B cell (primary cell): ENCODE measurements around the gene ILDR1. TPM values are rescaled to one million over a fixed set of nuclear protein-coding genes. Genes with fewer than 3 reads are reported as not detected.
A peak's percentile ranks its signal among the peaks of the same experiment; 100 is the strongest.

Experiments used
- ATAC-seq: fragments of 200-7000 bp; cut with Tn5 transposase; one replicate; pipeline ENCODE4 v1.10.0; 2021; ENCODE audit warnings: low read depth, mild to moderate bottlenecking, moderate number of reproducible peaks, moderate library complexity
- CTCF ChIA-PET: fragments of 350-600 bp; sonication (Branson Sonifier 250); formaldehyde crosslinking; loops from one replicate; lab custom pipeline; 2021; ENCODE audit warnings: antibody characterized with exemption, inconsistent platforms; lab: Charles Lee
- POLR2A ChIA-PET: fragments of 350-600 bp; sonication (Branson Sonifier 250); formaldehyde crosslinking; loops from one replicate; lab custom pipeline; 2021; ENCODE audit warnings: antibody characterized with exemption; lab: Charles Lee
- DNase-seq: peaks from one replicate; pipeline ENCODE4 v3.0.0; 2013
- H2AFZ ChIP-seq: 2 replicates; pipeline ENCODE4 v1.6.1; 2012; ENCODE audit warnings: mild to moderate bottlenecking, low read depth, low read length; ENCODE audit not compliant: insufficient read depth, poor library complexity, severe bottlenecking
- H3K27ac ChIP-seq, 2 donors: 1 replicate in 1 of 2; 2 replicates in 1 of 2; pipeline ENCODE4 v1.5.1; 2012 to 2013; ENCODE audit warnings: low read length in 2 of 2, mild to moderate bottlenecking in 2 of 2, moderate library complexity in 1 of 2
- H3K27me3 ChIP-seq, 4 experiments: fragments of 200-600 bp in 1 of 4; sonication (generic) in 1 of 4; replicated peaks in 1 of 4; 1 replicate in 2 of 4; 2 replicates in 2 of 4; pipeline versions ENCODE4 v1.6.1 to v1.7.0; 2013 to 2016; ENCODE audit warnings: low read length in 3 of 4, mild to moderate bottlenecking in 2 of 4, mixed read lengths in 1 of 4, moderate library complexity in 1 of 4; ENCODE audit not compliant: insufficient read depth in 4 of 4, control insufficient read depth in 3 of 4; ENCODE audit errors: control extremely low read depth in 1 of 4
- H3K36me3 ChIP-seq, 2 experiments: replicated peaks in 1 of 2; 1 replicate in 1 of 2; 2 replicates in 1 of 2; pipeline versions ENCODE4 v1.6.1 to v1.7.1; 2013; ENCODE audit warnings: low read length in 1 of 2; ENCODE audit not compliant: insufficient read depth in 2 of 2, control insufficient read depth in 1 of 2; ENCODE audit errors: control extremely low read depth in 1 of 2, extremely low read depth in 1 of 2
- H3K4me1 ChIP-seq, 2 donors: fragments of 200-600 bp in 1 of 2; sonication (generic) in 1 of 2; 1 replicate in 1 of 2; 2 replicates in 1 of 2; pipeline versions ENCODE4 v1.5.1 to v1.6.1; 2013 to 2017; ENCODE audit warnings: low read length in 2 of 2; ENCODE audit not compliant: control insufficient read depth in 2 of 2, insufficient read depth in 2 of 2
- H3K4me2 ChIP-seq: replicated peaks from 2 replicates; pipeline ENCODE3; 2012; ENCODE audit warnings: mild to moderate bottlenecking, low read depth, low read length; ENCODE audit not compliant: poor library complexity, severe bottlenecking
- H3K4me3 ChIP-seq, 5 experiments: fragments of 200-600 bp in 1 of 5; sonication (generic) in 1 of 5; 1 replicate in 3 of 5; 2 replicates in 2 of 5; pipeline versions ENCODE4 v1.5.1 to v1.7.0; 2011 to 2016; ENCODE audit warnings: low read length in 4 of 5, mild to moderate bottlenecking in 4 of 5, low read depth in 2 of 5, control low read depth in 1 of 5, moderate library complexity in 1 of 5; ENCODE audit not compliant: insufficient read depth in 1 of 5; ENCODE audit errors: control extremely low read depth in 1 of 5, extremely low read depth in 1 of 5
- H3K79me2 ChIP-seq: fragments of 200-600 bp; sonication (generic); one replicate; pipeline ENCODE4 v1.6.0; 2016; ENCODE audit warnings: low read length; ENCODE audit not compliant: control insufficient read depth, insufficient read depth
- H3K9ac ChIP-seq: fragments of 200-600 bp; sonication (generic); 2 replicates; pipeline ENCODE4 v1.6.1; 2017; ENCODE audit warnings: mild to moderate bottlenecking, low read length, moderate library complexity
- H3K9me3 ChIP-seq, 3 donors: one replicate each; pipeline versions ENCODE4 v1.6.1 to v1.7.1; 2013; ENCODE audit warnings: low read length in 2 of 3; ENCODE audit not compliant: control insufficient read depth in 2 of 3, insufficient read depth in 1 of 3; ENCODE audit errors: control extremely low read depth in 1 of 3
- H4K20me1 ChIP-seq: 2 replicates; pipeline ENCODE4 v1.6.0; 2012; ENCODE audit warnings: mild to moderate bottlenecking, low read length; ENCODE audit not compliant: insufficient read depth, control insufficient read depth, poor library complexity, severe bottlenecking
- H3K27ac Mint-ChIP-seq: one replicate; pipeline ENCODE4 v1.8.0; 2021; ENCODE audit warnings: mixed read lengths
- H3K27me3 Mint-ChIP-seq: one replicate; pipeline ENCODE4 v1.8.0; 2021; ENCODE audit warnings: mixed read lengths
- H3K4me1 Mint-ChIP-seq: one replicate; pipeline ENCODE4 v1.8.0; 2021; ENCODE audit warnings: mixed read lengths
- H3K4me3 Mint-ChIP-seq: one replicate; pipeline ENCODE4 v1.8.0; 2021; ENCODE audit warnings: mixed read lengths
- H3K9me3 Mint-ChIP-seq: one replicate; pipeline ENCODE4 v1.8.0; 2022; ENCODE audit warnings: mixed read lengths; ENCODE audit not compliant: insufficient read depth
- EZH2 ChIP-seq: IDR thresholded peaks from 2 replicates; pipeline ENCODE4 v1.6.1; 2012; ENCODE audit warnings: borderline replicate concordance, low read depth, mild to moderate bottlenecking, moderate library complexity, low read length; ENCODE audit not compliant: insufficient read depth, poor library complexity, severe bottlenecking
- WGBS: methylation state at CpG from one replicate; pipeline ENCODE4 v1.1.5; 2013; ENCODE audit warnings: missing lambda C conversion rate; ENCODE audit not compliant: insufficient coverage; 5-methylcytosine and 5-hydroxymethylcytosine counted together
- intact Hi-C: fragments of 100-400 bp; cut with micrococcal nuclease; formaldehyde crosslinking; loops from one replicate; pipeline ENCODE4 v1.10.0; 2022
- polyA plus RNA-seq: library from polyadenylated mRNA; depleted of rRNA; stranded (reverse); fragments of >200 nt; gene quantifications from 2 replicates; pipeline ENCODE4 v1.2.3, GENCODE V29; 2012
- total RNA-seq, 2 donors: library from RNA; stranded (reverse); fragments of 120-200 nt in 1 of 2; gene quantifications; 1 replicate in 1 of 2; 2 replicates in 1 of 2; pipeline versions ENCODE4 v1.2.3 to v1.2.4, GENCODE V29; 2013 to 2022
- TF ChIP-seq, protein P1 (sequence below): fragments of 200-600 bp; IDR thresholded peaks from one replicate; pipeline ENCODE4 v1.8.0; 2022; ENCODE audit warnings: antibody characterized with exemption, mild to moderate bottlenecking

The ILDR1 gene
- total and polyA plus RNA-seq, 2 donors (not counting 1 experiment from before 2014, with no cell fraction given) = 1.9 to 4.7 TPM

DNA sequence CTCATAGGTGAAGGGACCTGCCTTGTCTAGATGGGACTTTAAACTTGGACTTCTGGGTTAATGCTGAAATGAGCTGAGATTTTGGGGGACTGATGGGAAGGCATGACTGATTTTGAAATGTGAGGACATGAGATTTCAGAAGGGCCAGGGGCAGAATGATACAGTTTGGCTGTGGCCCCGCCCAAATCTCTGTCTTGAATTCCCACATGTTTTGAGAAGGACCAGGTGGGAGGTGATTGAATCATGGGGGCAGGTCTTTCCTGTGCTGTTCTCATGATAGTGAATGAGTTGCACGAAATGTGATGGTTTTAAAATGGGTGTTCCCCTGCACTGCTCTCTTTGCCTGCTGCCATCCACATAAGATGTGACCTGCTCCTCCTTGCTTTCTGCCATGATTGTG, 42.8 kb downstream of the ILDR1 start:
- Histone ChIP-seq H3K4me3 (no peak overlapping the region), H3K79me2 (no peaks in the 10 kb centered on the region), H3K36me3 (peaks cover 3 to 5% of the 10 kb centered on the region in 2 experiments), H3K27me3 (no peaks in the 10 kb centered on the region), H3K9me3 (peaks cover 5 to 16% (median 9%) of the 10 kb centered on the region in 3 donors), H3K4me1 (peaks cover 4 to 19% of the 10 kb centered on the region in 2 donors), H2AFZ (no peak overlapping the region), H3K27ac (no peak overlapping the region), H3K9ac (no peak overlapping the region), H3K4me2 (no peak overlapping the region), H4K20me1 (no peaks in the 10 kb centered on the region)
- Mint-ChIP-seq H3K4me3 (no peak overlapping the region), H3K4me1 (peaks cover 25% of the 10 kb centered on the region), H3K27ac (peak overlapping the region; percentile 6), H3K27me3 (no peaks in the 10 kb centered on the region), H3K9me3 (peaks cover 4% of the 10 kb centered on the region)
- TF ChIP-seq, protein P1, sequence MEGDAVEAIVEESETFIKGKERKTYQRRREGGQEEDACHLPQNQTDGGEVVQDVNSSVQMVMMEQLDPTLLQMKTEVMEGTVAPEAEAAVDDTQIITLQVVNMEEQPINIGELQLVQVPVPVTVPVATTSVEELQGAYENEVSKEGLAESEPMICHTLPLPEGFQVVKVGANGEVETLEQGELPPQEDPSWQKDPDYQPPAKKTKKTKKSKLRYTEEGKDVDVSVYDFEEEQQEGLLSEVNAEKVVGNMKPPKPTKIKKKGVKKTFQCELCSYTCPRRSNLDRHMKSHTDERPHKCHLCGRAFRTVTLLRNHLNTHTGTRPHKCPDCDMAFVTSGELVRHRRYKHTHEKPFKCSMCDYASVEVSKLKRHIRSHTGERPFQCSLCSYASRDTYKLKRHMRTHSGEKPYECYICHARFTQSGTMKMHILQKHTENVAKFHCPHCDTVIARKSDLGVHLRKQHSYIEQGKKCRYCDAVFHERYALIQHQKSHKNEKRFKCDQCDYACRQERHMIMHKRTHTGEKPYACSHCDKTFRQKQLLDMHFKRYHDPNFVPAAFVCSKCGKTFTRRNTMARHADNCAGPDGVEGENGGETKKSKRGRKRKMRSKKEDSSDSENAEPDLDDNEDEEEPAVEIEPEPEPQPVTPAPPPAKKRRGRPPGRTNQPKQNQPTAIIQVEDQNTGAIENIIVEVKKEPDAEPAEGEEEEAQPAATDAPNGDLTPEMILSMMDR = no peak
- TF ChIP-seq EZH2 = no peak
- CTCF ChIA-PET = no interaction called here
- ATAC-seq (no peak), DNase-seq (no peak)
- WGBS = 100% methylated on average over 1 of the region's 2 CpGs
- intact Hi-C loops = no loop called here
- POLR2A ChIA-PET = interaction anchor here (0.8 to 1.4 kb wide), 2 partner anchors 13 to 99 kb away, joined by 3 read pairs; no protein-coding TSS in a partner anchor

DNA sequence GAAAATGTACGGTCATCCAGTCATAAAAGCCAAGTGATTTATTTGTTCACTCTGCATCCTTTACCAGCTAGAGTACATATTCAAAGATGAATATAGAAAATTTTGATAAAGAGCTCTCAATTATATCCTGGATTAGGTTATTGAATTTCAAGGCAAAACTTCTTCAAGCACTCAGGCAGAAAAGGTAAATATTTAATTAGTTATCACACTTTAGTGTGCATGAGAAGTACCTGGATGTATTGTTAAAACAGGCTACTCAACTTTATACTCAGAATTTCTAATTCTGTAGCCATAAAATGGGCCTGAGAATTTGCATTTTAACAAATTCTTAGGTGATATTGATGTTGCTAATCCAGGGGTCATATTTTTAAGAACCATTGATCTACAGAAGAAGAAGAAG, 45.3 kb downstream of the ILDR1 start:
- H3K9me3 ChIP-seq = peaks cover 0 to 6% (median 5%) of the 10 kb centered on the region in 3 donors
- intact Hi-C loops = loop anchor here (1.0 kb wide), 1 partner anchor 282 kb away; no protein-coding TSS in a partner anchor
- no peak overlapping the region for H3K9ac ChIP-seq
- TF ChIP-seq, protein P1 = no peak
- no peak for TF ChIP-seq EZH2
- H3K36me3 ChIP-seq = peaks cover 3 to 6% of the 10 kb centered on the region in 2 experiments
- H3K4me2 ChIP-seq = no peak overlapping the region
- no peak for DNase-seq
- ChIA-PET POLR2A (no interaction called here), CTCF (interaction anchor here (0.8 to 1.6 kb wide), 5 partner anchors 19 to 124 kb away, joined by 3 to 8 read pairs (median 4); partner anchors contain the start of gene CD86)
- no peak for ATAC-seq
- no CpG with 5 or more reads among the region's 1 CpG for WGBS
- H2AFZ ChIP-seq = no peak overlapping the region
- Mint-ChIP-seq H3K4me3 (no peak overlapping the region), H3K4me1 (peaks cover 25% of the 10 kb centered on the region), H3K27me3 (no peaks in the 10 kb centered on the region), H3K27ac (no peak overlapping the region), H3K9me3 (peaks cover 2% of the 10 kb centered on the region)
- peaks cover 4 to 19% of the 10 kb centered on the region in 2 donors for H3K4me1 ChIP-seq
- H3K27me3 ChIP-seq = no peaks in the 10 kb centered on the region
- H3K4me3 ChIP-seq = no peak overlapping the region
- H3K27ac ChIP-seq = no peak overlapping the region
- no peaks in the 10 kb centered on the region for H4K20me1 ChIP-seq
- H3K79me2 ChIP-seq = no peaks in the 10 kb centered on the region
